HG03060 (cell line): ENCODE measurements around the gene ZDBF2.
"Not testable (repeated sequence)": the region's sequence is repeated elsewhere in the genome, so short reads cannot be mapped to it uniquely, and the experiment has no call there.

Experiments used
- ATAC-seq: cut with Tn5 transposase; IDR thresholded peaks from one replicate; pipeline ENCODE4 v1.9.1; 2021; ENCODE audit warnings: low read depth, moderate number of reproducible peaks; ENCODE audit not compliant: unreplicated experiment

ZDBF2 gene

GRCh38 chr2:206316141-206316540, 41.7 kb downstream of the ZDBF2 start:
- no peak for ATAC-seq

- ATAC-seq: no peak
Observed at GRCh38 chr2:206323033-206323432, 48.6 kb downstream of the ZDBF2 start.

DNA sequence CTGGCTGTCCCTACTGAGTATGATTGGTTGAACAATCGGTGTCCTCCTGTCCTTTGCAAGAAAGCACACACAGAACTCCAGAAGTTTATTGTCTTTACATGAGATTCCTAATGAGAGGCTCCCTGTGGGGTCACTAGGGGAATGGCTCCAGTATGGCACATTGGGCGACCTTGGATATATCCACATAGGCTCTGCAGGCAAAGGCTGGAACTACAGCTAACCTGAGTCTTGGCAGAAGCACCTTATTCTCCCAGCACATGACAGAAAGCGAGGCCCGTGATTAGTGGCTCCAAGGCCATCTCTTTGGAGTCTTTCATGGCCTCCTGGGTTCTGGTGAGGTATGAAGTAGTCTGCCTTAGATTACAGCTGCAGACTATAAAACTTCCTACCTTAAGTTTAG, 49.0 kb downstream of the ZDBF2 start:
- ATAC-seq: no peak

- ATAC-seq: no peak
Observed at GRCh38 chr2:206324869-206325268, 50.4 kb downstream of the ZDBF2 start.

DNA sequence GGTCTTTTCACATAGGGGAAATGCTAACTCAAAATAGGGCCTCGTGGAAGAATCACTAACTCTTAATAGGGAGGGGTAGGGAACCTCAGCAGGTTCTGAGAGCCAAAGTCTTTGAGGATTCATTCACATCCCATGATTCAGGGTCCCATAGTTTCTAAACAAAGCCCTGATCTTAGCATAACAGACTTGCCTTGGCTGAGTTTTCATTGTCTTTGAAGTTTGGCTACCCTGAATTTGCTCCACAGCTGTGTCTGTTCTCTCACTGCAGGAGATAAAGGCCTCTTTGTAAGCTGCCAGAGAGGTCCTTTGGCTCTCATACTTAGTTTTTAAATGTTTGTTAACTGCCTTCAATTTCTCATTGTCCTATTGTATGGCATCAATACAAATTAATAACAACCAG, 54.5 kb downstream of the ZDBF2 start:
- no peak for ATAC-seq

DNA sequence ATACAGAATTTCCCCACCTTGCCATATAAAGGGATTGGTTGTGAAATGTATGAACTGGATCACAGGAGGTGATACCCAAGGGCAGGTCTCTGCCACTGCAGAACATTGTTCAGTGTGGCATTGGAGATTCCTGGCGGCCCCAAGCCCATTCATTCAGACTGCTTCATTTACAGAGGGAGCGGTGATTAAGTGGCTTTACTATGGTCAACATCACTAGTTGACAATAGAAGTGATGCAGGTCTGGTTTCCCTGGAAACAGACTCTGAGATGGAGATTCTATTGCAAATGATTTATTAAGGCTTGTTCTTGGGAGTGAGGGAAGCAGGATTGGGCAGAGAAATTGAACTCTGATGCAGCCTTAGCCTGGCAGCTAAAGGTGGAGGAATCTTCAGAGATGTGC, 62.4 kb downstream of the ZDBF2 start:
- ATAC-seq: no peak

- no peak for ATAC-seq
Observed at GRCh38 chr2:206337956-206338355, 63.5 kb downstream of the ZDBF2 start.

DNA sequence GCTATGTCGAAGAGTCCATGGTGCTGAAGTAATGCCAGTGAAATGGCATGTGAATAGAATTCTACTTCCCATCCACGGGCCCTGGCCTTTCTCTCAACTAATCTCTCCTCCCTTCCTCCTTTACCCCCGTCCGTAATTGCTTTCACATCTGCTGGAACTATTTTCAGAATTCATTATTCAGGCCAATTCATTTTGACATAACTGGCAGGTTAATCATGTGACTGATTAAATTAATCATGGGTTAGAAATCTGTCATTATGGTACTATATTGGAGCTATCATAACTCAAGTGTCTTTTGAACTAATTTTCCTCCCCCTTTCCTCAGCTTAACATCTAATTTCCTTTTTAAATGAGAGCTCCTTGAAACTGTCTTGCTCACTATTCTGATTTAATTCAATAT, 66.9 kb downstream of the ZDBF2 start:
- no peak for ATAC-seq

DNA sequence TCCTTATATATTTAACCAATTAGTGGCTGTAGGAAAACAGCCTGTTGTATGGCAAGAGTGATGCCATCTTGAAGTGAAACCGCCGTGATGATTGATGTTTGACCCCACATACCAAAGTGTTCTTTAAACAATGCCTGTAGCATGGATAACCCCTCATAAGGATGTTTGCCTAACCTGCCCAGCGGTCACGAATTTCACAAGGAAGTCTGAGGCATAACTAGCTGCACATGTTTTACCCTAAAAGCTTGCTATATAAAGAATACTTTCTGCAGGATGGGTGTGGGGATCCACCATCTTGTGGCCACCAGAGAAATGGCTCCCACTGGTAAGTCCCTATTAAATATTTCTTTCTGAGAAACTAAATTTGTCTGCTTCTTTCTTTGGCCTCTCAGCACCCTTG, 68.7 kb downstream of the ZDBF2 start:
- no peak for ATAC-seq

- no peak for ATAC-seq
Observed at GRCh38 chr2:206343816-206344215, 69.4 kb downstream of the ZDBF2 start.

- no peak for ATAC-seq
Observed at GRCh38 chr2:206345606-206346005, 71.1 kb downstream of the ZDBF2 start.

DNA sequence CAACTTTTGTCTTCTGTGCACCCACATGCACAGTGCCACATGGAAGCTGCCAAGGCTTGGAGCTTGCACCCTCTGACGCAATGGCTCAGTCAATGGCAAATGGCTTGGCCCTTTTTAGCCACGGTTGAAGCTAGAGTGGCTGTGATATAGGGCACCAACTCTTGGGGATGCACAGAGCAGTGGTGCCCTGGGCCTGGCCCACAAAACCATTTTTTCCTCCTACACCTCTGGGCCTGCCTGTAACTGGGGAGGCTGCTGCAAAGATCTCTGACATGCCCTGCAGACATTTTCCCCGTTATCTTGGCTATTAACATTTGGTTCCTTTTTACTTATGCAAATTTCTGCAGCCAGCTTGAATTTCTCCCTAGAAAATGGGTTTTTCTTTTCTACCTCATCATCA, 74.9 kb downstream of the ZDBF2 start:
- ATAC-seq: no peak

DNA sequence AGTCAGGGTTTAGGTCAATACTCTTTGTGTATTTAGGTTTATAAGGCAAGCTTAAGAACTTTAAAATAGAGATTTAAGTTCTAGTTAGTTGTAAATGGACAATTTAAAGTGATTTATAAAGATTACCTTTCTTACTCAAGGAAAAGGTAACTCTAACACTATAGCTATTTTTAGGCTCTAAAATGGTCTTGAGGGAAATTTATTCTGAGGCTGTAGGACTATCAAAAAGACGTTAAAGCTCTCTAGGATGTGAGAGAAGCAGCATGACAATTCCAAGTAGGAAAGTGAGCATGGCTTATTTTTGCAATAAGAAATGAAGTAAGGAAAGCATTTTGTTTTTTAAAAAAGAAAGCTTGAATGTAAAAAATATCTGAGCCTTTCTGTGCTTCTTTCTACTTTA, 78.1 kb downstream of the ZDBF2 start:
- ATAC-seq: no peak

- ATAC-seq: no peak
Observed at GRCh38 chr2:206353685-206354084, 79.2 kb downstream of the ZDBF2 start.

DNA sequence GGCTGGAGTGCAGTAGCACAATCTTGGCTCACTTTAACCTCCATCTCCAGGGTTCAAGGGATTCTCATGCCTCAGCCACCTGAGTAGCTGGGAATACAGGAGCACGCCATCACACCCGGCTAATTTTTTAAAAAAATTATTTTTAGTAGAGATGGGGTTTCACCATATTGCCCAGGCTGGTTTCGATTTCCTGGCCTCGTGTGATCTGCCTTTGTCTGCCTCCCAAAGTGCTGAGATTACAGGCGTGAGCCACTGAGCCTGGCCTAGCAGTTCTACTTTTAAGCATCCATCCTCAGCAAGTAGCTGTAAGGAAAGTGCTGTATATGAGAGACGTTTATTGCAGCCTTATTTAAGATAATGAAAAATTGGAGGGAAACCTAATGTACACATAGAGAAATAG, 79.7 kb downstream of the ZDBF2 start:
- no peak for ATAC-seq

DNA sequence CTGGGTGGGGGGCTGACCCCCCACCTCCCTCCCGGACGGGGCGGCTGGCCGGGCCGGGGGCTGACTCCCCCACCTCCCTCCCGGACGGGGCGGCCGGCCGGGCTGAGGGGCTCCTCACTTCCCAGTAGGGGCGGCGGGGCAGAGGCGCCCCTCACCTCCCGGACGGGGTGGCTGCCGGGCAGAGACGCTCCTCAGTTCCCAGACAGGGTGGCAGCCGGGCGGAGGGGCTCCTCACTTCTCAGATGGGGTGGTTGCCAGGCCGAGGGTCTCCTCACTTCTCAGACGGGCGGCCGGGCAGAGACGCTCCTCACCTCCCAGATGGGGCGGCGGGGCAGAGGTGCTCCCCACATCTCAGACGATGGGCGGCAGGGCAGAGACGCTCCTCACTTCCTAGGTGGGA, 82.4 kb downstream of the ZDBF2 start:
- ATAC-seq: not testable (repeated sequence)

- not testable (repeated sequence) for ATAC-seq
Observed at GRCh38 chr2:206360840-206361239, 86.4 kb downstream of the ZDBF2 start.

DNA sequence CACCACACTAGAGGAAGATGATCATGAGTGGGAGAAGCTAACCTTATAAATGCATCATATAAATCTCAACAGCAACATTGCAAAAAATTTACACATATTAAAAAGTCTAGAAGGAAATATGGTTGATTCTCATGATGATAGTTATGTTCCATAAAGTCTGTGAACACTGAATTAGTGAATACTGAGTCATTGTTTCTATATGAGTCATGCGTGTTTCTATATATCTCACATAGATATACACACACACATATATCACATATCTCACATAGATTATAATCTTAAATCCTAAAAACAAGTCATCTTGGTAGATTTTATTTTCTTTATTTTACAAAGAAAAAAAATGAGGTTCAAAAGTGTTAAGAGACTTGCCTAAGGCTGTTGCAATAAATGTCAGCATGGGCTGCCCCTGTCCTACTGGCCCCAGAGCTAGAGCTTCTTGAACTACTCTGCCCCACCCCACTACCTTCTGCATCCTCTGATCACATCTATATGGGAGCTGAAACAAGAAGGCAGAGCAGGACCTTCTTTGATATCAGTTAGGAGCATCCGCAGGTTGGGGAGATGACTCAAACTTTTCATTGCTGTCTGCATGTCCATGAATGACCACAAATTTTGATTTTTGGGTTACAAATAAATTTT, 87.1 kb downstream of the ZDBF2 start:
- peak; percentile 85 for ATAC-seq
